GM13977 (cell line): ENCODE results near the gene IL1RAPL1.

Experiments
- DNase-seq: peaks from one replicate; pipeline ENCODE4 v3.0.0; 2012; ENCODE audit warnings: low spot score
- CTCF ChIP-seq: IDR thresholded peaks from 2 replicates; pipeline ENCODE4 v1.5.1; 2012; ENCODE audit warnings: mild to moderate bottlenecking, control low read depth; ENCODE audit not compliant: insufficient read depth; ENCODE audit errors: extremely low read depth, missing control alignments
- in situ Hi-C: fragments of 300-500 bp; cut with MboI; formaldehyde crosslinking; loops from one replicate; pipeline ENCODE4 v1.12.0; 2022; ENCODE audit warnings: low sequenced_read_pairs, low pct_unique_long_range_greater_than_20kb, mixed read lengths, inconsistent platforms; ENCODE audit not compliant: unreplicated experiment

The IL1RAPL1 gene

DNA sequence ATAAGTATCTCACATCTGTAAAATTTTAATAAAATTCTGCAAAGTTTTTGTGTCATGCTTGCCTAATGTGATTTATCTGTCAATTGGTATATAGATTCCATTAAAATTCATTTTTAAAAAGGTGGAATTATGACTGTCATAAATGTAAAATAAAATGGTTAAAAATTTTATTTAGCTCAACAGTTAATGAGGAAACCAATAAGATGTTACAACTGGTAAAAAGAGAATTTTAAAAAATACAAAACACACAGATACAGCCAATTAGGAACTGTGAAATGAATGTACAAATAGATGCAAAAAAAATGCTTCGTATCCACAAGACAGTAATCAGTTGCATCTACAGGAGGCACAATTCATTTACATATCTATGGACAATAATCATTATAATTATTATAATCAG, 297.6 kb downstream of the IL1RAPL1 start:
- no peak for TF ChIP-seq CTCF
- in situ Hi-C loops = no loop called here
- no peak for DNase-seq

GRCh38 chrX:28888416-28888815, 301.2 kb downstream of the IL1RAPL1 start:
- no peak for TF ChIP-seq CTCF
- no peak for DNase-seq
- in situ Hi-C loops = no loop called here

- in situ Hi-C loops = no loop called here
- DNase-seq = no peak
- TF ChIP-seq CTCF = no peak
These were observed 302.4 kb downstream of the IL1RAPL1 start for GRCh38 chrX:28889591-28890090.

- DNase-seq = no peak
- in situ Hi-C loops = no loop called here
- TF ChIP-seq CTCF = no peak
These were observed 314.4 kb downstream of the IL1RAPL1 start for GRCh38 chrX:28901637-28902036.

DNA sequence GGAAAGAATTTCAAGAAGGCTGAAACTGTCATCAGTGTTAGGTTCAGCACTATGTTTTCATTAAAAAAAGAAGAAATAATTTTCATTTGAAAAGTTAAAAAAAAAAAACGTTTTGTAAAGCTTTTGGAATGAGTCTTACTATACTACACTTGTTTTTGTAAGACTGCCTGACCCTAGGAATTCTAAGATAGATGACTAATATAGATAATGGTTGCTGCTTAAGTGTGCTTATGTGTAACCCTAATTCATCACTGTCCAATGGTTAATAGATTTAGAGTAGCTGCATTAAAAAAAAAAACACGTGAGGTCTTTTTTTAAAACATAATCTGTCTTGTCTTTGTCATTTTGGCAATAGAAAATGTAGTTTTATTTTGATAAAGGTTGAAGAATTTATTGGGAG, 323.2 kb downstream of the IL1RAPL1 start:
- DNase-seq = no peak
- no peak for TF ChIP-seq CTCF
- in situ Hi-C loops = no loop called here

- DNase-seq = no peak
- no peak for TF ChIP-seq CTCF
- in situ Hi-C loops = no loop called here
These were observed 333.1 kb downstream of the IL1RAPL1 start for GRCh38 chrX:28920153-28920943.
